PFSK-1 (cell line): ENCODE data around the gene NOL12.

Experiments
- FOXP2 ChIP-seq: optimal IDR thresholded peaks from 2 replicates; pipeline ENCODE3; 2011; ENCODE audit warnings: borderline replicate concordance, control low read depth, inconsistent platforms; ENCODE audit not compliant: insufficient read depth; ENCODE audit errors: extremely low read length, extremely low read depth
- POLR2AphosphoS5 ChIP-seq: IDR thresholded peaks from 2 replicates; pipeline ENCODE4 v1.6.1; 2012; ENCODE audit warnings: low read depth, mild to moderate bottlenecking, control low read depth, low read length, moderate library complexity
- REST ChIP-seq, 2 experiments: IDR thresholded peaks; 2 replicates each; pipeline versions ENCODE4 v1.6.1 to v1.8.0; 2011 to 2012; ENCODE audit warnings: low read depth in 2 of 2, low read length in 2 of 2, control low read depth in 1 of 2, inconsistent platforms in 1 of 2, mild to moderate bottlenecking in 1 of 2, moderate library complexity in 1 of 2; ENCODE audit not compliant: insufficient read depth in 1 of 2
- SIN3A ChIP-seq: IDR thresholded peaks from 2 replicates; pipeline ENCODE4 v1.6.1; 2012; ENCODE audit warnings: mild to moderate bottlenecking, low read length, moderate library complexity, borderline replicate concordance; ENCODE audit not compliant: insufficient read depth
- TAF1 ChIP-seq: IDR thresholded peaks from 2 replicates; pipeline ENCODE4 v1.6.1; 2012; ENCODE audit warnings: low read length, control low read depth, borderline replicate concordance; ENCODE audit not compliant: insufficient read depth

The NOL12 gene

GRCh38 chr22:37639771-37640590 is 46.2 kb upstream of the NOL12 start:
- no peak for TF ChIP-seq POLR2AphosphoS5
- no peak for TF ChIP-seq SIN3A

DNA sequence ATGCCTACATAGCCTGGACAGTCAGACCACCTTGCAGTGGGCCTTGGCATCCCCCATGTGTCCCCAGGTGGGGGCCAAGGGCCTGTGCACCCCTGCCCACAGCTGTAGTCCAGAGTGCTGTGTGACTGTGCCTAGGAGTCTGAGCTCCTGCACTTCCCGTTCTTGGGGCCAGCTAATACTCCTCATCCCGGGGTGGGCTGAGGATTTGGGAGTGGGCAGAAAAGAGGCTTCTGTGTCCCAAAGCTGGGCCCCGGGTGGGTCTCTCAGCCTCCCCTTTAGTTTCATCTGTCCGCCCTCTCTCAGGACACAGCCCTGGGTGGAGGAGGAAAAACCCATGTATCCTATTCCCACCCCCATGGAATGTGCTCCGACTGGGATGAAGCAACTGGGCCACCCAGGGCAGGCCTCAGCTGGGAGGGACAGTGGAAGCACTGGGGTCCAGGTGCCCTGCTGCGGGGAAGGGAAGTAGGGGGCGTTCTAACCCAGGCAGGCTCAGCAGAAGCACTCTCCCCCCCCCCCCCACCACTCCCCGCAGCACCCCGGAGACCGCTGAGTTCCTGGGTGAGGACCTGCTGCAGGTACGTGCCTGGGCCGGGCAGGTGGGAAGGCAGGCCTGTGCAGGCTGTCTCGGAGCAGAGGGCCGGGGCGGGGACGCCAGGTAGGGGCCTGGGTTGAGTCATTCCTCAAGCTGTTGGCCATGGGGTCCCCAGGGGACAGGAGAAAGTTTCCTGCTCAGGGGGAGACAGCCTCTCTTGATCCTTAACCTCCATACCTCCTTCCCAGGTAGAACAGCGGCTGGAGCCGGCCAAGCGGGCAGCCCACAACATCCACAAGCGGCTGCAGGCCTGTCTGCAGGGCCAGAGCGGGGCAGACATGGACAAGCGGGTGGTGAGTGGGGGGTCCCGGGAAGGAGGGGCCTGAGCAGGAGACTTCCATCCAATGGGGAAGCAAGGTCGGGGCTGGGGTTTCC is 45.3 kb upstream of the NOL12 start:
- TF ChIP-seq POLR2AphosphoS5, result no peak
- TF ChIP-seq SIN3A, result no peak
- TF ChIP-seq REST (IDR thresholded peaks at IDR 0.05; ENCODE audit: insufficient read depth in 1 of 2, low read depth in 2 of 2, low read length in 2 of 2), result no peak
- TF ChIP-seq FOXP2, result no peak
- no peak for TF ChIP-seq TAF1

DNA sequence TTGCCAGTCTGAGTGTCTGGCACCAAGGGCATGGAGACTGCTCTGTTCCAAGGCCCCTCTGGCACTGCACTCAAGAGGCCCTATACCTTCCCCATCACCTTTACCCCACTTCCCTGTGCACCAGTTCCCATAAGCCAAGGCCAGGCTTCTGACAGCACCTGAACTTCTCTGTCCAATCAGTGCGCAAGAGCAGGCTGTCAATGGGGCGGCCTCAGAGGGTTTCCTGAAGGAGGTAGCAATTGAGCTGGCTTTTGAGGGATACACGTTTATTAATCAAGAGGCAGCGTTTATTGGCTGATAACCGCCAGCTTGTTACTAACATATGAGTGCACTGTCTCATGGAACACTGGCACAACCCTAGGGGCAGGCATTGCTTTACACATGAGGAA is 44.6 kb upstream of the NOL12 start:
- no peak for TF ChIP-seq FOXP2
- TF ChIP-seq REST (IDR thresholded peaks at IDR 0.05; ENCODE audit: insufficient read depth in 1 of 2, low read depth in 2 of 2, low read length in 2 of 2), result no peak
- no peak for TF ChIP-seq TAF1
- TF ChIP-seq POLR2AphosphoS5, result no peak
- TF ChIP-seq SIN3A, result no peak

DNA sequence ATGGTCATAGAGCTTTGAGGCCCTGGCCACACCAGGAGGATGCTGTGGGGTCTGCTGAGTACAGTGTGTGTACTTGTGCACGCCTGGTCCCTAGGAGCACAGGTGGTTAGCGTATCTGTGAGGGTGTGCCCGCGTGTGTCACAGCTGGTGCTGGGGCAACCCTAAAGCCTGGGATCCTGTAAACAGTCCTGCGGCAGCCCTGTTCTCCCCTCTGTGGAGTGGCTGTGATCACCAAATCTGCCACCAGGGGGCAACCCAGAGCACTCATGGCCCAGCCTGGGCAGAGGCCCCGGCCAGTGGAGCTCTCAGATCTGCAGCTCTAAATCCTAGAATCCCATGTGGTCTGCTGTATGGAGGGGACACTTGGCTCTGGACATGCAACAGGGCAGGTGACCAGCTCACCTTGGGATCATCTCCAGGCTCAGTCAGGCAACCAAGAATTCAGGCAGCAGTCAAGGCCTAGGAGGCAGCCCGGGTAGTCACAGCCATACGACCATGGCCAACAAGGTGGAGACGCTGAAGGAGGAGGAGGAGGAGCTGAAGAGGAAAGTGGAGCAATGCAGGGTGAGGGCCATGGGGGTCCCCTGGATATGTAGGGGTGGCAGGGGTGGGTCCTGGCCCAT is 42.8 kb upstream of the NOL12 start:
- TF ChIP-seq FOXP2 (peak; percentile 48), TAF1 (no peak), POLR2AphosphoS5 (no peak)

GRCh38 chr22:37647317-37647716 is 38.8 kb upstream of the NOL12 start:
- TF ChIP-seq POLR2AphosphoS5 (no peak), TAF1 (no peak), REST (IDR thresholded peaks at IDR 0.05; ENCODE audit: insufficient read depth in 1 of 2, low read depth in 2 of 2, low read length in 2 of 2) (no peak), FOXP2 (no peak), SIN3A (no peak)

DNA sequence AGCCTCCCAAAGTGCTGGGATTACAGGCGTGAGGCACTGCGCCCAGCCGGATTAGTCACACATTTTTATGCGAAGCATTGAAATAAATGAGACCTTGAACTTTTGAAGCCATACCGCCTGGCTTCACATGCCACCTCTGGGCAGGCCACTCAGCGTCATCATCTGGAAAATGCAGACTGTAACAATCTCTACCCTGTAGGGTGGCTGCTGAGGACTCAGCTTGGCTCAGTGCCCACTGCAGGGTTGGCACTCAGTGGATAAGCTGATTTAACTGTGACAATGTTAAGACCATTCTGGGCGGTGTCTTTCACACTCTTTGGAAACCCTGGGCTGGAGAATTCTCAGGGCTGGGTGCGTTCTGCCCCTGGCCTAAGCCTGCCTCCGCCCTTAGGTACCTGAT is 38.2 kb upstream of the NOL12 start:
- TF ChIP-seq FOXP2 (no peak), TAF1 (no peak), POLR2AphosphoS5 (no peak), REST (IDR thresholded peaks at IDR 0.05; ENCODE audit: insufficient read depth in 1 of 2, low read depth in 2 of 2, low read length in 2 of 2) (no peak), SIN3A (no peak)
